Mammary epithelial cell (primary cell): ENCODE measurements around the gene KRTAP4-16.

ENCODE experiments used
- EZH2 ChIP-seq: IDR thresholded peaks from 2 replicates; pipeline ENCODE4 v1.6.1; 2012; ENCODE audit warnings: low read length, inconsistent platforms, borderline replicate concordance
- TF ChIP-seq, protein P1 (sequence below), 2 donors: IDR thresholded peaks in 1 of 2; conservative IDR thresholded peaks in 1 of 2; 2 replicates each; pipeline ENCODE4 v1.5.1; 2011 to 2012; ENCODE audit warnings: inconsistent platforms in 2 of 2, low read length in 2 of 2, mild to moderate bottlenecking in 2 of 2, control low read depth in 1 of 2, low read depth in 1 of 2; ENCODE audit not compliant: insufficient read depth in 1 of 2; ENCODE audit errors: extremely low read depth in 1 of 2

DNA sequence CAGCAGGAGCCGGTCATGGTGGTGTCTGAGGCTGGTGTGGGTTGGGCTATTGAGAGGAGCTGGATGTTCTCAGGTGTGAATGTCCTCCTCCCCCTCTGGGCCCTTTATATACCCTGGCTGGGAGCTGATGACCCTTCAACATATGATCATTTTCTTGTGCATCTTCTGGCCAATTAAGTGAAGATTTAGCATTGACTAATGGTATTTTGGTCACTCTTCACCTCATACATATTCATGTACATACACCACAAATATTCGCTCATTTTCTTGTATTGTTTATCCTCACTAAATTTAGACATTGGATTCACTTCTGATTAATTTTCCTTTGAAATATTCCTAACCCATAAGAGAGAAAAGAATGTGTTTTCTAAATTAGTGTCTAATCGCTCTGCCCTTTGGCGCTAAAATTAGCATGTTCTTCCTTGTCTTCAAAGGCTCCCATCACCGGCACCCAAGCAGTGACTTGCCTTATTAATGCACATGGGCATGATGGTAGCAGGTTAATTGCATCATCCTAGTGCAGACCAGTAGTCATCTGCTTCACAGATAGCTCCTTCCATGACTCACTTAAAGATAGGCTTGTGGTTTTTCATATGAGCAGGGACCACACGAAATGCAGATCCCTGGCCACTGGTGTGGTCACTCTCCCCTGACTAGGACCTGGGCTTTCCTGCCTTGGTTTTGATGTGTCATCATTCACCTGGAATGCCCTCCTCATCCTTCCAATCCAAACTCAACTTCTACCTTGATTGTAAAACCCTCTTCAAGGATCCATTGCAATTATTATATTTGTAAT is 36.0 kb downstream of the KRTAP4-16 start, which contains the start of gene KRTAP2-4:
- TF ChIP-seq, protein P1, sequence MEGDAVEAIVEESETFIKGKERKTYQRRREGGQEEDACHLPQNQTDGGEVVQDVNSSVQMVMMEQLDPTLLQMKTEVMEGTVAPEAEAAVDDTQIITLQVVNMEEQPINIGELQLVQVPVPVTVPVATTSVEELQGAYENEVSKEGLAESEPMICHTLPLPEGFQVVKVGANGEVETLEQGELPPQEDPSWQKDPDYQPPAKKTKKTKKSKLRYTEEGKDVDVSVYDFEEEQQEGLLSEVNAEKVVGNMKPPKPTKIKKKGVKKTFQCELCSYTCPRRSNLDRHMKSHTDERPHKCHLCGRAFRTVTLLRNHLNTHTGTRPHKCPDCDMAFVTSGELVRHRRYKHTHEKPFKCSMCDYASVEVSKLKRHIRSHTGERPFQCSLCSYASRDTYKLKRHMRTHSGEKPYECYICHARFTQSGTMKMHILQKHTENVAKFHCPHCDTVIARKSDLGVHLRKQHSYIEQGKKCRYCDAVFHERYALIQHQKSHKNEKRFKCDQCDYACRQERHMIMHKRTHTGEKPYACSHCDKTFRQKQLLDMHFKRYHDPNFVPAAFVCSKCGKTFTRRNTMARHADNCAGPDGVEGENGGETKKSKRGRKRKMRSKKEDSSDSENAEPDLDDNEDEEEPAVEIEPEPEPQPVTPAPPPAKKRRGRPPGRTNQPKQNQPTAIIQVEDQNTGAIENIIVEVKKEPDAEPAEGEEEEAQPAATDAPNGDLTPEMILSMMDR (conservative IDR thresholded peaks at IDR 0.05 in 1 of 2, IDR thresholded peaks at IDR 0.05 in 1 of 2; ENCODE audit: extremely low read depth in 1 of 2, insufficient read depth in 1 of 2, low read depth in 1 of 2, low read length in 2 of 2) = no peak
- no peak for TF ChIP-seq EZH2
